Measurements from ENCODE around the gene ZNF629. TPM values are rescaled to one million over a fixed set of nuclear protein-coding genes. Genes with fewer than 3 reads are reported as not detected.

ZNF629 gene
- total and polyA plus RNA-seq, 2 of the 4 experiments (the other 2 are of a cell fraction) = 7.3 to 9.1 TPM

GRCh38 chr16:30785126-30786106 lies 1.6 kb downstream of the ZNF629 start:
- Histone ChIP-seq H2AFZ (replicated peaks; ENCODE audit: low read length, poor library complexity) (peak overlapping the region; percentile 85), H4K20me1 (ENCODE audit: insufficient read depth, low read length) (peaks cover 8% of the 10 kb centered on the region), H2BK120ac (ENCODE audit: low read depth, low read length) (0 out of 2 replicates have a peak overlapping the region, but pooled peaks have one; percentile 8), H2BK5ac (ENCODE audit: low read depth, low read length, poor library complexity, severe bottlenecking) (peak overlapping the region; percentile 17), H3K9me1 (ENCODE audit: insufficient read depth, low read length) (peaks cover 6% of the 10 kb centered on the region; the same call in 1 of the 2 replicates), H3K27ac (ENCODE audit: insufficient read depth, low read length) (peak overlapping the region; percentile 63), H3K18ac (ENCODE audit: low read depth, low read length) (no peak overlapping the region), H3K27me3 (ENCODE audit: control insufficient read depth, insufficient read depth, low read length) (no peaks in the 10 kb centered on the region), H4K91ac (ENCODE audit: insufficient read depth, low read depth, low read length) (no peak overlapping the region), H3K56ac (ENCODE audit: extremely low read depth, insufficient read depth, low read length) (peak overlapping the region; percentile 75; the same call in 1 of the 2 replicates), H3K9me3 (ENCODE audit: control insufficient read depth, insufficient read depth, low read length) (no peaks in the 10 kb centered on the region), H3K23ac (ENCODE audit: low read depth, low read length) (peak overlapping the region; percentile 52; the same call in 1 of the 2 replicates), H3K4me1 (ENCODE audit: control insufficient read depth, insufficient read depth, low read length) (peaks cover 4% of the 10 kb centered on the region), H4K8ac (ENCODE audit: low read depth in 2 of 2, low read length in 2 of 2) (peak overlapping the region; percentile 70 to 74; a peak in 2 of 4 replicates), H2AK9ac (replicated peaks; ENCODE audit: low read depth, low read length, poor library complexity) (peak overlapping the region; percentile 85), H3K4ac (ENCODE audit: low read depth, low read length) (peak overlapping the region; percentile 71), H3K9ac (ENCODE audit: low read depth, low read length) (peak overlapping the region; percentile 77), H2BK15ac (ENCODE audit: low read depth, low read length) (no peak overlapping the region), H2AK5ac (ENCODE audit: low read depth, low read length) (peak overlapping the region; percentile 91), H3K79me1 (ENCODE audit: low read depth in 1 of 2, low read length in 2 of 2) (peaks cover 11 to 44% of the 10 kb centered on the region in 2 experiments), H3K36me3 (ENCODE audit: control insufficient read depth, insufficient read depth, low read length) (peaks cover 34% of the 10 kb centered on the region), H4K5ac (ENCODE audit: low read depth, low read length) (0 out of 2 replicates have a peak overlapping the region, but pooled peaks have one; percentile 42), H3K4me2 (ENCODE audit: low read depth, low read length) (peak overlapping the region; percentile 98), H3K4me3 (ENCODE audit: insufficient read depth, low read depth, low read length) (peak overlapping the region; percentile 96), H3K14ac (replicated peaks; ENCODE audit: low read depth, low read length) (peak overlapping the region; percentile 76), H2BK20ac (ENCODE audit: low read depth, low read length) (no peak overlapping the region)
- in situ Hi-C loops (cut with MboI; ENCODE audit: low sequenced_read_pairs) (no loop called here), dilution Hi-C loops (cut with HindIII; ENCODE audit: low sequenced_read_pairs, unreplicated experiment) (no loop called here), intact Hi-C loops (cut with micrococcal nuclease) (no loop called here)
- DNase-seq (no peak), ATAC-seq (ENCODE audit: low read depth) (no peak)
- ChIA-PET POLR2A (ENCODE audit: unreplicated experiment) (interaction anchor here (0.6 kb wide), 1 partner anchor 20 kb away, joined by 4 read pairs; no protein-coding TSS in a partner anchor), CTCF (interaction anchor here (0.6 kb wide), 1 partner anchor 61 kb away, joined by 3 read pairs; no protein-coding TSS in a partner anchor)
- BruUV-seq (replicated peaks) = no TSS peak
- WGBS, 2 experiments (ENCODE audit: extremely low coverage in 2 of 2, insufficient read length in 1 of 2) = 80% methylated on average over 1 of the region's 7 CpGs; no CpG with 5 or more reads in 1 of the 2 experiments
- no peak for TF ChIP-seq NFE2L2 (IDR thresholded peaks at IDR 0.05; ENCODE audit: low read depth, low read length)
- TF ChIP-seq RCOR1 (IDR thresholded peaks at IDR 0.05; ENCODE audit: insufficient replicate concordance, low read length) = no peak
- TF ChIP-seq FOS (IDR thresholded peaks at IDR 0.05; ENCODE audit: low read depth, low read length) = no peak
- no peak for TF ChIP-seq RFX5 (IDR thresholded peaks at IDR 0.05; ENCODE audit: low read depth, low read length)
- no peak for TF ChIP-seq MAFK (IDR thresholded peaks at IDR 0.05; ENCODE audit: low read depth, low read length)
- TF ChIP-seq MAZ (IDR thresholded peaks at IDR 0.05; ENCODE audit: borderline replicate concordance, low read depth, low read length) = no peak
- TF ChIP-seq ELK1 (IDR thresholded peaks at IDR 0.05; ENCODE audit: borderline replicate concordance, low read depth, low read length) = no peak
- no peak for TF ChIP-seq CEBPB (IDR thresholded peaks at IDR 0.05; ENCODE audit: low read depth, low read length)
- TF ChIP-seq USF2 (IDR thresholded peaks at IDR 0.05; ENCODE audit: low read depth, low read length) = no peak
- no peak for TF ChIP-seq BHLHE40 (IDR thresholded peaks at IDR 0.05; ENCODE audit: low read depth, low read length)
- no peak for TF ChIP-seq CTCF (conservative IDR thresholded peaks at IDR 0.05; ENCODE audit: low read depth, low read length)
- TF ChIP-seq RAD21 (IDR thresholded peaks at IDR 0.05; ENCODE audit: low read length) = no peak

All from IMR-90 (cell line).